Stimulated activated CD8-positive, alpha-beta memory T cell treated with anti-CD3 and anti-CD28 coated beads, Interleukin-7, amount 100 ng/mL, for 24 hours (primary cell): ENCODE results near the gene DAP.
"Not testable (repeated sequence)": the region's sequence is repeated elsewhere in the genome, so short reads cannot be mapped to it uniquely, and the experiment has no call there.

ENCODE experiments used
- DNase-seq: peaks from one replicate; pipeline ENCODE4 v3.0.0-alpha.2; 2020; ENCODE audit warnings: low read depth

The DAP gene

DNA sequence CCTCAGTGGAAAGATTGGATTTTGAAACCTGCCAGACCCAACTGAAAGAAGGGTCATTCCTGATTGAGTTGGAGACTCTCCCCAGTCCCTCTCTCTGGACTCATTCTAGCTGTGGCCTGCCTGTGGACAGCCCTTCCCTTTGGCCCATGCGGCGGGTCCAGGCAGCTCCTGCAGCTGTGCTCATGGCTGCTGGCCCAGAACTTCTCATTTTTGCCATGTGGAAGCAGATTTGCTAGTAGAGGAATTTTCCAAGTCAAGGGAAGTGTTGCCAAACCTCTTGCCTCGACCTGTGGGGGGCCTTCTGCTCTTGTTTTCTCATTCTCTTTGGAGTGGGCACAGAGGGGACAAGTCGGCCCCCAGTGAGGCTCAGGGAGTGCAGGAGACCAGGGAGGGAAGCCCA is 108.0 kb downstream of the DAP start:
- no peak for DNase-seq

DNA sequence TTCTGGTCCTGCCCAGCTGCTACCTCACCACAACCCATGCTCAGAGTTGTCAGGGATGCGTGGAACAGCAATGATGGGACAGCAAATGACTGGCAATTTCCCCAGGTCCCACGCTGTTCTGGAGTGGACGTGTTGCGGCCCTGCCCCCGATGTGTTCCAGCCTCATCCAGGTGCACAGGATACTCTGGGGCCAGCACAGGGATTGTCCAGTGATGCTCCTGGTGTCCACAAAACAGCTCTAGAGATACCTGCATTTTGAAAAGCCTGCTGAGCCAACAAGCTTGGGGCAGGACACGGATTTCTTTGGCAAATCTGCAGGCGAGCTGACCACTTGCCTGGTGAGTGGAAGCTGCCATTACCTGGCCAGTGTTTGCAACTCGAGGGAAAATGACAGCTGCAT is 108.4 kb downstream of the DAP start:
- no peak for DNase-seq

- no peak for DNase-seq
Measured at GRCh38 chr5:10652151-10652550, 108.9 kb downstream of the DAP start.

GRCh38 chr5:10649666-10650380 is 111.2 kb downstream of the DAP start:
- no peak for DNase-seq

DNA sequence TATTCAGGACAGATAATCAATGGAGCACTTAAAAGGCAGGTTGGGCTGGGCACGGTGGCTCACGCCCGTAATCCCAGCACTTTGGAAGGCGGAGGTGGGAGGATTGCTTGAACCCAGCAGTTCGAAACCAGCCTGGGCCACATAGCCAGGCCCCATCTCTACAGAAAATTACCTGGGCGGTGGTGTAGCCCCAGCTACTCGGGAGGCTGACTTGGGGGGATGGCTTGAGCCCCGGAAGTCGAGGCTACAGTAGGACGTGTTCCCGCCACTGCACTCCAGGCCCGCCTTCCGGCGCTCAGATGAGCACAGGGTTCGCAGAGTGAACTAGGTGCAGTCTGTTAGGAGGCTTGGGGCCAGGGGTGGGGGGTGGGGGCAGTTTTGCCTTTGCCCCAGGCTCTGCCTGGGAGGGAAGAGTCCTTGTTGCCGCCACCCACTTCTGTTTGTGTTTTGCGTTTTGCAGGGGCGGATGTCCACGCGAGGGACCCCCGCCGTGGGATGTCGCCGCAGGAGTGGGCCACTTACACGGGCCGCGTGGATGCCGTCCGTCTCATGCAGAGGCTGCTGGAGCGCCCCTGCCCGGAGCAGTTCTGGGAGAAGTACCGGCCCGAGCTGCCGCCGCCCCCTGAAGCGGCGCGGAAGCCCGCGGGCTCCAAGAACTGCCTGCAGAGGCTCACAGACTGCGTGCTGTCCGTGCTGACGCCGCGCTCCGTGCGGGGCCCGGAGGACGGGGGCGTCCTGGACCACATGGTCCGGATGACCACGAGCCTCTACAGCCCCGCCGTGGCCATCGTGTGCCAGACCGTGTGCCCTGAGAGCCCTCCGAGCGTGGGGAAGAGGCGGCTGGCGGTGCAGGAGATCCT is 112.0 kb downstream of the DAP start:
- DNase-seq: no peak

DNA sequence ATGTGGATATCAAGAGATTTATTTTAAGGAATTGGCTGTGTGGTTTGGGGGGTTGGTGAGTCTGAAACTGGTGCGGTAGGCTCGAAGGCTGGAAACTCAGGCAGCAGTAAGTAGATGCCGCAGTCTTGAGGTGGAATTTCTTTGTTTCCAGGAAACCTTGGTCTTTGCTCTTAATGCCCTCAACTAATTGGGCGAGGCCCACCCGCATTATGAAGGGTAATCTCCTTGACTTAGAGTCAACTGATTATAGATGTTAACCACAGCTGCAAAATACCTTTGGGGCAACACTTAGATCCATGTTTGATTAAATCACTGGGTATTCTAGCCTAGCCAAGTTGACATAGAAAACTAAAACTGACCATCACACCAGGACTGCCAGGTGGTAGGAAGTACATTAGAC is 113.4 kb downstream of the DAP start:
- DNase-seq: no peak

GRCh38 chr5:10645671-10646070 is 115.4 kb downstream of the DAP start:
- DNase-seq: no peak

- DNase-seq: no peak
Measured at GRCh38 chr5:10645146-10645545, 115.9 kb downstream of the DAP start.

DNA sequence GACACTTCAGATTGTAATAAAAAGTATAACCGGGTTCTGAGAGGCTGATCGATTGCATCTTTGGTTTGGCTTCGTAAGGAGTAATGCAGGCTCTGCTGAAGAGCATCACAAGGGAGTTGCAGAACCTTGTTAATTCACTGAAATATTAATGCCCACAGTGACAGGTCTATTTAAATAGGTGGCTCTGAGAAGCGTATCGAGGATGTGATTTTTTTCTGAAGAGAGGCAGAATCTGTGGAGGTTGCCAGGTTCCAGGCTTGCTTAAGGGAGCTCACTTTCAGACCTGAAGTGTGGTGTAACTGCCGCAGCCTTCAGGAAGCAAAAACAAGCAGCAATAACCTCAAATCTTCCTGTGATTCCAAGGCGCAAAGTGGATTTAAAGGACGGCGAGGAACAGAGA is 116.8 kb downstream of the DAP start:
- DNase-seq: no peak

GRCh38 chr5:10642367-10642766 is 118.7 kb downstream of the DAP start:
- no peak for DNase-seq

GRCh38 chr5:10639846-10640368 is 121.1 kb downstream of the DAP start:
- DNase-seq: no peak

- DNase-seq: not testable (repeated sequence)
Measured at GRCh38 chr5:10638723-10639122, 122.3 kb downstream of the DAP start.

GRCh38 chr5:10637944-10638343 is 123.1 kb downstream of the DAP start:
- no peak for DNase-seq

DNA sequence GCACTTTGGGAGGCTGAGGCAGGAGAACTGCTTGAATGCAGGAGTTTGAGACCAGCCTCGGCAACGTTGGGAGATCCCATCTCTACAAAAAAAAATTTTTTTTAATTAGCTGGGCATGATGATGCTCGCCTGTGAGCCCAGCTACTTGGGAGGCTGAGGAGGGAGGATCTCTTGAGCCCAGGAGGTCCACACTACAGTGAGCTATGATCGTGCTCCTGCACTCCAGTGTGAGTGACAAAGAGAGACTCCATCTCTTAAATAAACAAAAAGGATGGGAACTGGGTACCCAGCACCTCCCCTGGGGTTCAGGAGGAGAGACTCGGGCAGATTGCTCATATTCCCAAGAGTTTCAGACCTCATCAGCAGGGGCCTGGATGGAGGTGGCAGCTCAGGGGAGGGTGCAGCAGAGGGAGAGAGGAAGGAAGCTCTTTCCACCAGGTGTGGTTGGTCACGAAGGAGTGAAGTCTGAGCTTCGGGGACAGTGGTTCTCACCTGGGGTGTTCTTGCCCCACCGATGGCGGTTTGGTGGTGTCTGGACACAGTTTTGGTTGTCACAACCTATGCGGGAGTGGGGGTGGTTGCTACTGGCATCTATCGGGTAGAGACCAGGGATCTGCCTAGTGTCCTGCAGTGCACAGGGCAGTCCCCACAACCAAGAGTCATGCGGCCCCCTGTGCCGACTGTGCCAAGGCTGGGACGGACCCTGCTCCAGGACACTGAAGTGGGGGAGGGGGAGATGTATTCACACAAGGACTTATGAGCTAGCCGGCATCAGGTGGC is 124.5 kb downstream of the DAP start:
- DNase-seq: no peak

- no peak for DNase-seq
Measured at GRCh38 chr5:10635867-10636350, 125.1 kb downstream of the DAP start.

- DNase-seq: peak; percentile 54
Measured at GRCh38 chr5:10635257-10635866, 125.7 kb downstream of the DAP start.

DNA sequence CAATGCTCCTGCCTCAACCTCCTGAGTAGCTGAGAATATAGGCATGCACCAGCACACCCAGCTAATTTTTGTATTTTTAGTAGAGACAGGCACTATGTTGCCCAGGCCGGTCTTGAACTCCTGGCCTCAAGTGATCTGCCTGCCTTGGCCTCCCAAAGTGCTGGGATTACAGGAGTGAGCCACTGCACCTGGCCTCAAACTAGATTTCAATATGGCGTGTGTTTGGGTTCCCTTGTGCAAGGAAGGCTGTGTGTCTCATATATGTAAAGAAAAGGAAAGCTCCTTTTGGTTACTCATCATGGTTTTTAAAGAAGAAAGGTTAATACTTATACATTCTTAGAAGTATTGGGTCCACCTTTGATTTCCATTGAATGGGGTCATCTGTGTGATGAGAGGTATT is 126.5 kb downstream of the DAP start:
- no peak for DNase-seq

GRCh38 chr5:10634050-10634449 is 127.0 kb downstream of the DAP start:
- DNase-seq: no peak

GRCh38 chr5:10633271-10634049 is 127.6 kb downstream of the DAP start:
- no peak for DNase-seq

- DNase-seq: no peak
Measured at GRCh38 chr5:10632110-10632761, 128.8 kb downstream of the DAP start.
